GM23338 (cell line): ENCODE results near the gene ARMC8. TPM values are rescaled to one million over a fixed set of nuclear protein-coding genes. Genes with fewer than 3 reads are reported as not detected.

ENCODE experiments used
- ATAC-seq: fragments of 200-7000 bp; cut with Tn5 transposase; 3 replicates; pipeline ENCODE4 v1.9.1; 2020
- DNase-seq: peaks from one replicate; pipeline ENCODE4 v3.0.0-alpha.2; 2015; ENCODE audit warnings: low spot score
- H2AFZ ChIP-seq: fragments of 200-600 bp; sonication (generic); 2 replicates; pipeline ENCODE4 v1.8.0; 2016; ENCODE audit warnings: antibody characterized with exemption, mild to moderate bottlenecking, moderate library complexity
- H3F3A ChIP-seq: fragments of 200-600 bp; sonication (generic); replicated peaks from 2 replicates; pipeline ENCODE4 v1.8.0; 2017; ENCODE audit warnings: antibody characterized with exemption, mixed run types, low read depth
- H3K27ac ChIP-seq: fragments of 200-600 bp; sonication (generic); 2 replicates; pipeline ENCODE4 v1.6.1; 2016; ENCODE audit warnings: low read depth
- H3K27me3 ChIP-seq: fragments of 200-600 bp; sonication (generic); 2 replicates; pipeline ENCODE4 v1.8.0; 2016; ENCODE audit warnings: mild to moderate bottlenecking, mixed run types, moderate library complexity; ENCODE audit not compliant: insufficient read depth
- H3K36me3 ChIP-seq: fragments of 200-600 bp; sonication (generic); 2 replicates; pipeline ENCODE4 v1.8.0; 2016; ENCODE audit warnings: mild to moderate bottlenecking; ENCODE audit not compliant: insufficient read depth
- H3K4me1 ChIP-seq: fragments of 200-600 bp; sonication (generic); 2 replicates; pipeline ENCODE4 v1.8.0; 2016; ENCODE audit warnings: mild to moderate bottlenecking, moderate library complexity; ENCODE audit not compliant: insufficient read depth
- H3K4me2 ChIP-seq: fragments of 200-600 bp; sonication (generic); 2 replicates; pipeline ENCODE4 v1.7.1; 2017; ENCODE audit warnings: mixed run types
- H3K4me3 ChIP-seq: fragments of 200-600 bp; sonication (generic); 2 replicates; pipeline ENCODE4 v1.6.1; 2016; ENCODE audit warnings: mixed run types
- H3K79me2 ChIP-seq: fragments of 200-600 bp; sonication (generic); replicated peaks from 2 replicates; pipeline ENCODE4 v1.8.0; 2017; ENCODE audit warnings: mild to moderate bottlenecking; ENCODE audit not compliant: insufficient read depth
- H3K9me2 ChIP-seq: fragments of 200-600 bp; sonication (generic); 2 replicates; pipeline ENCODE4 v1.8.0; 2017; ENCODE audit not compliant: insufficient read depth
- H4K20me1 ChIP-seq: fragments of 200-600 bp; sonication (generic); replicated peaks from 2 replicates; pipeline ENCODE4 v1.8.0; 2017; ENCODE audit warnings: mild to moderate bottlenecking; ENCODE audit not compliant: insufficient read depth
- H3K27ac Mint-ChIP-seq: 2 replicates; pipeline ENCODE4 v1.8.0; 2020; ENCODE audit warnings: inconsistent platforms, mild to moderate bottlenecking, moderate library complexity, mixed read lengths
- H3K27me3 Mint-ChIP-seq: 3 replicates; pipeline ENCODE4 v1.8.0; 2022; ENCODE audit warnings: low read depth, mild to moderate bottlenecking, moderate library complexity, mixed read lengths, inconsistent platforms; ENCODE audit not compliant: insufficient read depth, poor library complexity
- H3K36me3 Mint-ChIP-seq: 3 replicates; pipeline ENCODE4 v1.8.0; 2021; ENCODE audit warnings: low read depth, mild to moderate bottlenecking, inconsistent platforms, moderate library complexity, mixed read lengths
- H3K4me1 Mint-ChIP-seq: 3 replicates; pipeline ENCODE4 v1.8.0; 2020; ENCODE audit warnings: mild to moderate bottlenecking, inconsistent platforms, mixed read lengths
- H3K4me3 Mint-ChIP-seq: 3 replicates; pipeline ENCODE4 v1.8.0; 2021; ENCODE audit warnings: moderate library complexity, mild to moderate bottlenecking, inconsistent platforms, mixed read lengths
- H3K9me3 Mint-ChIP-seq: 3 replicates; pipeline ENCODE4 v1.8.0; 2020; ENCODE audit warnings: moderate library complexity, mild to moderate bottlenecking, inconsistent platforms, mixed read lengths
- CREB1 ChIP-seq: fragments of 250-450 bp; sonication (Bioruptor Pico); IDR thresholded peaks from 2 replicates; pipeline ENCODE4 v1.5.0; 2020; ENCODE audit warnings: low read depth, mild to moderate bottlenecking, moderate library complexity
- CTCF ChIP-seq, 2 experiments: fragments of 200-600 bp in 1 of 2; sonication (generic) in 1 of 2; conservative IDR thresholded peaks; 2 replicates each; pipeline versions ENCODE4 v1.5.1 to v1.6.1; 2016 to 2017; ENCODE audit warnings: antibody characterized with exemption in 2 of 2, low read depth in 2 of 2, mild to moderate bottlenecking in 2 of 2, moderate library complexity in 1 of 2
- ETS1 ChIP-seq: IDR thresholded peaks from 2 replicates; pipeline ENCODE4 v1.6.1; 2016; ENCODE audit warnings: antibody characterized with exemption
- EZH2 ChIP-seq: fragments of 200-600 bp; sonication (generic); IDR thresholded peaks from one replicate; pipeline ENCODE4 v1.8.0; 2017; ENCODE audit warnings: antibody characterized with exemption, mild to moderate bottlenecking, low read depth; ENCODE audit not compliant: unreplicated experiment
- EZH2phosphoT487 ChIP-seq: fragments of 200-600 bp; sonication (generic); IDR thresholded peaks from one replicate; pipeline ENCODE4 v1.8.1; 2018; ENCODE audit warnings: antibody characterized with exemption; ENCODE audit not compliant: unreplicated experiment
- JUNB ChIP-seq: IDR thresholded peaks from one replicate; pipeline ENCODE4 v1.6.1; 2016; ENCODE audit warnings: antibody characterized with exemption; ENCODE audit not compliant: unreplicated experiment
- NANOG ChIP-seq: IDR thresholded peaks from 2 replicates; pipeline ENCODE4 v1.6.1; 2016; ENCODE audit warnings: antibody characterized with exemption, borderline replicate concordance
- POLR2AphosphoS5 ChIP-seq: IDR thresholded peaks from 2 replicates; pipeline ENCODE4 v1.6.1; 2016; ENCODE audit warnings: antibody characterized with exemption, low read depth
- REST ChIP-seq: IDR thresholded peaks from one replicate; pipeline ENCODE4 v1.6.1; 2018; ENCODE audit warnings: antibody characterized with exemption; ENCODE audit not compliant: unreplicated experiment
- STAT1 ChIP-seq: IDR thresholded peaks from one replicate; pipeline ENCODE4 v1.6.1; 2016; ENCODE audit warnings: antibody characterized with exemption; ENCODE audit not compliant: unreplicated experiment
- ZNF114 ChIP-seq: fragments of 250-450 bp; sonication (Bioruptor Pico); IDR thresholded peaks from 2 replicates; pipeline ENCODE4 v1.5.0; 2020; ENCODE audit warnings: mild to moderate bottlenecking, moderate library complexity
- ZNF331 ChIP-seq: fragments of 250-450 bp; sonication (Bioruptor Pico); IDR thresholded peaks from 2 replicates; pipeline ENCODE4 v1.5.0; 2020; ENCODE audit warnings: low read depth, mild to moderate bottlenecking, moderate library complexity
- ZNF462 ChIP-seq: fragments of 250-450 bp; sonication (Bioruptor Pico); IDR thresholded peaks from 2 replicates; pipeline ENCODE4 v1.5.0; 2020; ENCODE audit warnings: mild to moderate bottlenecking, moderate library complexity
- polyA plus RNA-seq: library from polyadenylated mRNA; unstranded; fragments of >200 nt; fragmentation: Nextera tagmentation; extraction: Ambion mirVana; gene quantifications from 2 replicates; pipeline ENCODE4 v1.2.1, GENCODE V29; 2016
- total RNA-seq: library from RNA; depleted of rRNA; stranded (reverse); fragments of >200 nt; shearing (Covaris generic); gene quantifications from 2 replicates; pipeline ENCODE4 v1.2.3, GENCODE V29; 2014

ARMC8 gene
- total and polyA plus RNA-seq, 2 experiments from 2014 or later = 36.8 to 61.4 TPM

GRCh38 chr3:138222942-138223287 is 35.8 kb downstream of the ARMC8 start:
- no peak for ATAC-seq
- TF ChIP-seq ZNF462 (CRISPR knock-in tag) (no peak), CTCF (conservative IDR thresholded peaks at IDR 0.05; ENCODE audit: low read depth in 2 of 2) (no peak), CREB1 (CRISPR knock-in tag) (no peak), ZNF331 (CRISPR knock-in tag) (no peak), EZH2 (no peak), ETS1 (no peak), POLR2AphosphoS5 (no peak), ZNF114 (CRISPR knock-in tag) (no peak), STAT1 (no peak), REST (no peak), NANOG (no peak), EZH2phosphoT487 (no peak), JUNB (no peak)
- Histone ChIP-seq H3F3A (no peaks in the 10 kb centered on the region), H3K79me2 (peaks cover 38% of the 10 kb centered on the region), H3K27me3 (no peaks in the 10 kb centered on the region), H3K9me2 (no peaks in the 10 kb centered on the region), H3K4me2 (no peak overlapping the region), H3K4me1 (peaks cover 8% of the 10 kb centered on the region; the same call in 1 of the 2 replicates), H2AFZ (no peak overlapping the region), H3K27ac (no peak overlapping the region), H3K36me3 (peaks cover 32% of the 10 kb centered on the region), H3K4me3 (no peak overlapping the region), H4K20me1 (peaks cover 19% of the 10 kb centered on the region)
- Mint-ChIP-seq H3K4me1 (peaks cover 8% of the 10 kb centered on the region; the same call in 2 of the 3 replicates), H3K4me3 (no peak overlapping the region), H3K36me3 (peaks cover 40% of the 10 kb centered on the region), H3K27me3 (no peaks in the 10 kb centered on the region), H3K9me3 (no peaks in the 10 kb centered on the region), H3K27ac (no peak overlapping the region)
- DNase-seq = no peak
